SW480 (cell line): ENCODE results near the gene MOB3A.
A peak's percentile ranks its signal among the peaks of the same experiment; 100 is the strongest.
"Not testable (repeated sequence)": the region's sequence is repeated elsewhere in the genome, so short reads cannot be mapped to it uniquely, and the experiment has no call there.

Experiments
- DNase-seq: peaks from one replicate; pipeline ENCODE4 v3.0.0-alpha.2; 2016; ENCODE audit warnings: low spot score

The MOB3A gene

GRCh38 chr19:2108251-2109016, 12.3 kb upstream of the MOB3A start:
- DNase-seq: no peak

DNA sequence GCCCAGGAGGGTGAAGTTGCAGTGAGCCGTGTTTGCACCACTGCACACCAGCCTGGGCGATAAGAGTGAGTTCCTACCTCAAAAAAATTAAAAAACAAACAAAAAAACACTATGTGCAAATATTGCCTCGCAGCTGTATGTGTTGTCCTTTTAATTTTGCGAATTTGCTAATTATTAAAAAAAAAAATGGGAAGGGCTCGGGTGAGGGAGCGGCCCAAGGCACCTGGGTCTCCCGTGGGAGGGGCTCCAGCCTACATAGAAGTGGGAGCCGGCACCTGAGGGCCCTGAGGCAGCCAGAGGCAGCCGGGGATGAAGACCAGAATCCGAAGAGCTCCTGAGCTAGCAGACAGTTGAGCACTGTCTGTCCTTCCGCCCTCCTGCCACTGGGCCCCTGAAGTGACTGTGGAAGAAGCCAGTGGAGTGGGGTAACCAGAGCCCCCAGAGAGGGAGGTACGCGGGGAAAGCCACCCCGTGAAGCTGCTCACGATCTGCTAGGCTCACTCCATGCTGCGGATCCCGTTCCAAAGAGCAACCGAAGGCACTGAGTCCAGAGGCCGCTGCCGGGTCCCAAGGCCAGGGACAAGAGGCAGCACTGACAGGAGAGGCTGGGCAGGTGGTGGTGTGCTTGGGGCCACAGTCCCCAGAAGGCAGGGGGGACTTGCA, 7.0 kb upstream of the MOB3A start:
- DNase-seq: no peak

- no peak for DNase-seq
Measured at GRCh38 chr19:2101417-2102335, 5.5 kb upstream of the MOB3A start.

DNA sequence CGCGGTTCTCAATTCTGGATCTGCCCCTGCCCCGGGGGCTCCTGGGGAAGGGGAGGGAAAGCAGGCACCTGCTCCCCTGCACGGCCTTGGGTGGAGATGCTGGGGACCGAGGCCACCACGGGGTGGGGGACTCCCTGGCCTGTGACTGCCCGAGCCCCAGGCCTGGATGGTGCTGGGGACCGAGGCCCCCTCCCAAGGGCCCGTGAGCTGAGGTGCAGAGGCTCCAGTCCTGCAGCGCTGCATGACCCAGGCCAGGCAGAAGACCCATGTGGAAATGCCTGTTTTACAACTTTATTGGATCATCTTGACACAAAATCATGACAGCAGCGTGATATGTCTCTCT, 4.6 kb upstream of the MOB3A start:
- no peak for DNase-seq

DNA sequence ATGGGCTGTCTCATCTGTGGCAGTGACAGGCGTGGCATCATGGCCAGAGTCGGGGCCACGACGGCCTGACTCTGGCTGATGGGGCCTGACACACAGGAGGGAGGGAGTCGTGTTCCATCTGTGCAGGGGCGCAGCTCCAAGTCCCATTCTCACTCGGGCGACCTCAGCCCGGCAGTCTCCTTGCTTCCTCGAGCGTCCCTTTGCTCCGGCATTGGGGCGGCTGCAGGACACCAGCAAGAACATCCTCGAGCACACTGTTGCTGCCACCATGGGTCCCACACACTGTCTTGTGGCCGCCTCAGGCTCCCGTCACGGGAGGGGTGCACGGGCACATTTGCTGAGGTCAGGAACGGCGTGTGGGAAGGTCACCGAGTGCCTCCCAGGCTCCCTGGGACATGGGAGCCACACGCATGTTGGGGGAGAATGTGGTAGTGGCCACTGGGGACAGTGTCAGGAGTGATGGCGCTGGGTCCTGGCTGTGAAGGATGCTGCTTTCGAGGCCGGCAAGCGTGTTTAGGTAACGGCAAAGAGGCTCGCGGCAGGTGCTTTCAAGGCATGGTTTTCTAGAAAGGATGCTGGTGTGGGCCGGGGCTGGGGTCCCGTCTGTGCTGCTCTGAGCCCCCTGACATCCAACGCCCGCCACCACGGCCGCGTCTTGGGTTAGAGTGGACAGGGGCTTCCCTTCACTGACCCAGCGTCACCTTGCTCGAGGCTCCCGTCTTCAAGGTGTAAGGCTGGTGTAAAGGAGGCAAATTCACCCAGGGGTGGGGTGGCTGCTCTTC, 4.0 kb upstream of the MOB3A start:
- DNase-seq: no peak

DNA sequence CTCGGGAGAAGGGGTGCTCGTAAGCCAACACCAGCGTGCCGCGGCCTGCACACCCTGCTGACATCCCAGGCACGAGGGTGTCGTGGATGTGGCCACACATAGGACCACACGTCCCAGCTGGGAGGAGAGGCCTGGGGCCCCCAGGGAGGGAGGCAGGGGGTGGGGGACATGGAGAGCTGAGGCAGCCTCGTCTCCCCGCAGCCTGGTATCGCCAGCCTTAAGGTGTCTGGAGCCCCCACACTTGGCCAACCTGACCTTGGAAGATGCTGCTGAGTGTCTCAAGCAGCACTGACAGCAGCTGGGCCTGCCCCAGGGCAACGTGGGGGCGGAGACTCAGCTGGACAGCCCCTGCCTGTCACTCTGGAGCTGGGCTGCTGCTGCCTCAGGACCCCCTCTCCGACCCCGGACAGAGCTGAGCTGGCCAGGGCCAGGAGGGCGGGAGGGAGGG, 3.0 kb upstream of the MOB3A start:
- DNase-seq: no peak

DNA sequence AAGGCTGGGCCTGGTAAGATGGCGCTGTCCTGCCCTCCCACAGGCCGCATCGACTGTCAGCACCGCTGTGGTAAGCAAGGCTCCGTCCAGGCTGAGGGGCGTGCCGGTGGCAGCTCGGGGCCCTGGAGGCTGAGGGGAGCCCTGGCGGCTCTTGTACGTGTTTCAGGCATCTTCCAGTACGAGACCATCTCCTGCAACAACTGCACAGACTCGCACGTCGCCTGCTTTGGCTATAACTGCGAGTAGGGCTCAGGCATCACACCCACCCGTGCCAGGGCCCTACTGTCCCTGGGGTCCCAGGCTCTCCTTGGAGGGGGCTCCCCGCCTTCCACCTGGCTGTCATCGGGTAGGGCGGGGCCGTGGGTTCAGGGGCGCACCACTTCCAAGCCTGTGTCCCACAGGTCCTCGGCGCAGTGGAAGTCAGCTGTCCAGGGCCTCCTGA, 1.8 kb upstream of the MOB3A start:
- DNase-seq: no peak

GRCh38 chr19:2097203-2097885, 1.2 kb upstream of the MOB3A start:
- no peak for DNase-seq

- peak; percentile 84 for DNase-seq
Measured at GRCh38 chr19:2096480-2097202, 515 bp upstream of the MOB3A start, which contains the start of gene IZUMO4. TSS of gene IZUMO4 (plus strand) at chr19:2096915. CDS start at chr19:2096946, 31 bp downstream.

GRCh38 chr19:2091926-2092525, 4.1 kb downstream of the MOB3A start:
- DNase-seq: not testable (repeated sequence)

DNA sequence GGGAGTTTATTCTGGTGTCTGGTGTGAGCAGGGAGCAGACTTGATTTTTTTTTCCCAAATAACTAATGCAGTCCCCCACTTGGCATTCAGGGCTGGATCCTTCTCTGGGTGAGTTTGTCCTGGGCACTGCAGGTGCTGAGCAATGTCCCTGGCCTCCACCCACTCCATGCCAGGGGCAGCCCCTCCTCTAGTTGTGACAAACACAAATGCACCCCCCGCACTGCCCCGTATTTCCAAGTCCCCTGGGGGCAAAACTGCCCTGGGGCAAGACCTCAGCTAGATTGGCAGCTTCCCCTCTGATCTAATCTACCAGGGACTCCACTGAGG, 6.4 kb downstream of the MOB3A start:
- DNase-seq: no peak

- no peak for DNase-seq
Measured at GRCh38 chr19:2089001-2089711, 7.0 kb downstream of the MOB3A start.

GRCh38 chr19:2087621-2088100, 8.5 kb downstream of the MOB3A start:
- DNase-seq: no peak

DNA sequence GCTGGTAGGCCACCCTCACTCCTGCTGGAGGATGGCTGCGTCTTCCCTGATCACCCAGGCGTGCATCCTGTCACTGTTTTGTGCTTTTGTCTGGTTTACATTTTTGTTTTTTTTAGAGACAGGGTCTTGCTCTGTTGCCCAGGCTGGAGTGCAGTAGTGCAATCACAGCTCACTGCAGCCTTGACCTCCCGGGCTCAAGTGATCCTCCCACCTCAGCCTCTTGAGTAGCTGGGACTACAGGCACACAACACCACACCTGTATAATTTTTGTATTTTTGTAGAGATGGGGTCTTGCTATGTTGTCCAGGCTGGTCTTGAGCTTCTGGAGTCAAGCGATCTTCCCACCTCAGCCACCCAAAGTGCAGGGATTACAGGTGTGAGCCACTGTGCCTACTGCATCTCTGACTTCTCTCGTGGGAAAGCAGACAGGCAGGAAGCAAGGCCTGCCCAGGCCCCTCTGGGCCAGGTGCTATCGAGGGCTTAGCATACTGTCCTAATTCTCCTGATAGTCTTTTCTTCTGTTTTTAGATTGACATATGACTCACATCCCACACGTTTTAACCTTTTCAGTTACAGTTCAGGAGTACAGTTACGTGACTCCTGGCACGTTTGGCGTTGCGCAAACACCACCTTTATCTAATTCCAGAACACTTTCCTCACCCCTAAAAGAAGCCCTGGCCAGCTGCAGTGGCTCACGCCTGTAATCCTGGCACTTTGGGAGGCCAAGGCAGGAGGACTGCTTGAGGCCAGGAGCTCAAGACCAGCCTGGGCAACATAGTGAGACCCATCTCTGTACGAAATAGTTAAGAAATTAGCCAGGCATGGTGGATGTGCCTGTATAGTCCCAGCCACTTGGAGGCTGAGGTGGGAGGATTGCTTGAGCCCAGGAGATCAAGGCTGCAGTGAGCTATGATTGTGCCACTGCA, 9.2 kb downstream of the MOB3A start:
- DNase-seq: not testable (repeated sequence)

- peak; percentile 80 for DNase-seq
Measured at GRCh38 chr19:2084993-2085720, 11.0 kb downstream of the MOB3A start.

DNA sequence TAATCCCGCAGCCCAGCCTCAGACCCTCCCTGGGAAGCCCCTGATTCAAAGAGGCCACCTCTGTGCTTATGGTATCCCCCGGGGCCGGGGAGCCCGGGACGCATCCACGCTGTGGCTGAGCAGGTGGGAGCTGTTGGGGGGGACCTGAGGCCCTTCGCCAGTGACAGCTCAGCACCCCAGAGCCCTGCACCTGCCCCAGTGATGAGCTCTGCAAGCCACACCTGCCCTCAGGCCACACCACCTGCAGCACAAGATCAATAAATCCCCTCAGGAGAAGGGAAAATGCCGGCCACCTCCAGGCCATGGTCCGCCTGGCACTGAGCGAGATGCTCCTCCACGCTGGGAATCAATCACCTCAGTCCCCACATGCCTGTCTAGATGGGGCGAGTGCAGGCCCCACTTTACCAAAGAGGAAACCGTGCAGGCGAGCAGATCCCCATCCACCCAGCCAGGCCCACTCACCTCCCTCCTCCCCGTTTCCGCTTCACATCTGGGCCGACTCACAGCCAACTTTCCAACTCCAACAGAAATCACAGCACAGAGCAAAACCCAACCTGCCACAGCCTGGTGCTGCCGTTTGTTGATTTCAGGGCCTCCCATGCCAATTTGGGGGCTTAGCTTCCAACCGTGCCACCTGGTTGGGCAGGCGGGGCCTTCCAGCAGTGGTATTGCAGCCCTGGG, 12.8 kb downstream of the MOB3A start:
- DNase-seq: no peak
